GM18517 (cell line): ENCODE measurements around the gene TEX29.

Source experiments
- ATAC-seq: cut with Tn5 transposase; IDR thresholded peaks from one replicate; pipeline ENCODE4 v1.9.1; 2021; ENCODE audit warnings: mild to moderate bottlenecking, moderate library complexity; ENCODE audit not compliant: unreplicated experiment

The TEX29 gene

GRCh38 chr13:111339366-111340143, 19.1 kb downstream of the TEX29 start:
- no peak for ATAC-seq

DNA sequence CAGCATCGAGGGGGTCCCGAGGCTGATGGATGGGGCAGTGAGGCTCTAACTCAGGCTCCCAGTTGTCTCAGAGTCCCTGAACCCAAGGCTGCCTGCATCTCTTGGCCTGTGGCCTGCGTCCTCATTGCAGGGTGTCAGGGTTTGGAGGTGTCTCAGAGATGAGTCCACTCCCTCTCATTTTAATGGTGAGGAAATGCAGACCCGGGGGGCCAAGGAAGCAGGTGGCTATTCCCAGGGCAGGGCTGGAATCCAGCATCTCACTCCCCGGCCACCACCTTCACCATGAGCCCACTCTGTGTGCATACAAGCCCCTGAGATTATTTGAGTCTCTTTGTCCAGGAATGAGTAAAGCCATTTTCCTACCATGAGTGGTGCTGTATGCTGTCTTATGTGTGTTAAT, 21.4 kb downstream of the TEX29 start:
- ATAC-seq = no peak

DNA sequence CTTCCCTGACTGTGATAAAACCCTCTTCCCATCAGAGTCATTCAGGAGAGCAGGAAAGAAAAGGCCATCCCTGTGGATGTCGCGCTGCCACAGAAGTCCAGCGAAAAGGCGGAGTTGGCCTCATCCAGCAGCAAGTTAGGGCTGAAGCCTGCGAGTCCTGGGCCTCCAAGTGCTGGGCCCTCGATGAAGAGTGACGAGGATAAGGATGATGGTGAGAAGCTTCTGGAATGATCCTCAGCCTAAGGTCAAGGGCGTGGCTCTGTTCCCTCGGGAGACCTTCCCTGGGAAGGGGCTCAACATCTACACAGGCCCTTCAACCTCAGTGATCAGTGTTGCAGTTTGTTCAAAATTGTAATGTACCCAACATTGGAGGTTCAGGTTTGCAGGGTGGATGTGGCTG, 22.3 kb downstream of the TEX29 start:
- ATAC-seq = no peak

DNA sequence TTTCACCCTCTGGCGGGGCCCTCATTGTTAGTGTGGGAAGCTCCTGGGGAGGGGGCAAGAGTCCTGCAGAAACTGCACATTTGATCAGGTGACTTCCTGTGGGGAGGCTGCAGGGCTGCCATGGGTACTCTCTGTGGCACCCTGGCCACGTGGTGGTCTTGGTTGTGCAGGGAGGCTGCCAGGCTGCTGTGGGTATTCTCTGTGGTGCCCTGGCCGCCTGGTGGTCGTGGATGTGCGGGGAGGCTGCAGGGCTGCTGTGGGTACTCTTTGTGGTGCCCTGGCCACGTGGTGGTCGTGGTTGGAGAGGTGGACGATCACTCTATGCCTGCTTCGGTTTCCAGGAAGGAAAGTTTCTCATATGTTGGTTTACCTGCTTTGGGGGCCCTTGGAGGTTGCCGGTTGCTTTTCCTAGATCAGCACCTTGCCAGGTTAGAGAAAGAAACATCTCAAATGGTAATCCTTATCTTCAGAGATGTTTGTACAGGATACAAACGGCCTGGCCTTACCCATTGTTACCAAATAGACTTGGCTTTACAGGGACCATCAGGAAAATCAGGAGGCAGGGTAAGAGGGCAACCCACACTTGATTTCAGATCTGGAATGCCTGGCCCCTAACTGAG, 22.9 kb downstream of the TEX29 start:
- no peak for ATAC-seq

DNA sequence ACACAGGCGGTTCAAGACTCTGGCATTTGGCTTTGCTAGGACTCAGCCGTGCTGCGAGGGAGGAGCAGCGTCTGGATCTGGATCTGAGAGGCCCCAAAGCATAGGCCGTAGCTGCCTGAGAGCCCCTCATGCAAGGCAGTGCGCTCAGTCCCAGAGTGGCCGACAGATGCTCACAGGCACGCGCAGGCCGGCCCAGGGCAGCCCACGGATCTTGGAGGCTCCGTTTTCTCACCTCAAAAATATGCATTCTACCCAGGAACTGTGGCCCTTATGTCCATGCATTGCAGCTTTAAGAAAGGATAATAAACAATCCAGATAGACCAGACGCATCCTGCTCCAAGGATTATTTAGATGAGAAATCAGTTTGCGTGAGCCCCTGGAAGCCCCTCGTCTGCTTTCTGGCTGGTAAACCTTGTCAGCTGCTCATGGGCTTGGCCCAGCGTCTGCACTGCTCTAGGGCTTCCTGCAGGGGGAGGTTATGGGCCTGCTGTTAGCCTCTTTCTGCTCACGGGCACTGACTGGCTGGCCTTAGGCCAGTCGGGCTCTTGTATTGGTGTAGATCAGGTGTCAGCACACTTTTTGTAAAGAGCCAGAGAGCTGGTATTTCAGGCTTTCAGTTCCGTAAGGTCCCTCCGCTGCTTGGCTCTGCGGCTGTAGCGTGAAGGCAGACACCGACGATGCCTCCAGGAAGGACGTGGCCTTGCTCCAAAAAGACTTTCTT, 24.2 kb downstream of the TEX29 start:
- no peak for ATAC-seq

GRCh38 chr13:111345682-111346081, 25.2 kb downstream of the TEX29 start:
- ATAC-seq = no peak

- no peak for ATAC-seq
These were observed 25.7 kb downstream of the TEX29 start for GRCh38 chr13:111346101-111346680.

DNA sequence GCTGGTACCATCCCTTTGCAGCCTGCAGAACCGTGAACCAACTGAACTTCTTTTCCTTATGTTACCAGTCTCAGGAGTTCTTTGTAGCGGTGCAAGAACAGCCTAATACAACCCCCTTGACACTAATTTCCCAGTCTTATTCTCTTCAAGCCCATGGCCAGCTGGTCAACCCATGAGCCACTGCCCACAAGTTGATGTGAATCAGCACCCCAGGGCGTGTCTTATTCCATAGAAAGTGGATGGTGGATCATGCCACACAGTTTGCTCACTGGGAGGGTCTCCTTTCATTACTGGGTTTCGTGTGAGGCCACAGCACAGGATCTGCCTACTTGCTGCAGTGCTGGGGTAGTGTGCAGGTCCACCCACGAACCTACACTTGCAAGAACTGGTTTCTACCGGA, 27.0 kb downstream of the TEX29 start:
- ATAC-seq = no peak

GRCh38 chr13:111353508-111353907, 33.1 kb downstream of the TEX29 start:
- no peak for ATAC-seq

DNA sequence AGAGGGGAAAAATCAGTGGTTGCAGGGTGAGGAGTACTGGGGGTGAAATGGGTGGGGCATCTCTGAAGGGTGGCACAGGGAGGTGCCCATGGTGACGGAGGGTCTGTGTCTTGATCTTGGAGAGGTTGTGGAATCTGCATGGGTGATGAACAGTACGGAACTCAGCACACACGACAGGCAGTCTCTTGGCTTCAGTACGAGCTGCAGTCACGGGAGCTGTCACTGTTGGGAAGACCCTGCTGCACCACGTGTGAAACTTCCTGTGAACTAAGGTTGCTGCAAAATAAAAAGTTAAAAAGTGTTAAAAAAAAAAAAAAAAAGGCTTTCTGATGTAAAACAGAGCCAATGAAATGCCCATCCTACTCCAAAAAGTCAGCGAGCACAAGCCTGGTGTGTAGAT, 34.3 kb downstream of the TEX29 start:
- ATAC-seq = no peak

GRCh38 chr13:111356795-111357194, 36.4 kb downstream of the TEX29 start:
- no peak for ATAC-seq

DNA sequence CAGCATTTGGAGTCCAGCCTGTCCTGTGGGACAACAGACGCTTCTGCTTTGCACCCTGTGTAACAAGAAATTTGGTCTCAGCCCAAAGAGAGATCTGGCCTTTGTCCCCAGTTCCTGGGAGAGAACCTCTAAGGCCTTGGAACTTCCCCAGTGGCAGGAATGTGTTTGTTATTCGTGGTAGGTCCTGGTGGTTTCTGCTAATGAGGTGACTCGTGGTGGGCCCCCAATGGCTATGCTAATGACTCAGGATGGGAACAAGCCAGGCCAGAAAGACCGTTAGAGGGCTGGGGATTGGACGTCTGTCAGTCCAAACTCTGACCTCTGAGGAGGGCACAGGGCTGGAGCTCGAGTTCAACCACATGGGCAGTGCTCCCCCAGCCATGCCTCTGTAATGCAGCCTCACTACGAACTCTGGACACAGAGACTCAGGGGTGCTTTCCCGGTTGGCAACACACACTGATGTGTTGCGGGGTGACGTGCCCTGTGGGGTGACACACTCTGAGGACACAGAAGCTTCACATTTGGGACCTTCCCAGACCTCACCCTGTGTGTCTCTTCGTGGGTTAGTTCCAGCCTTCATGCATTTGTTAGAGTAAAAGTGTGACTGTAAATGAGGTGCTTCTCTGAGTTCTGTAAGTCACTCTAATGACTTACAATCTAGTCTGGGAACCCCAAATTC, 38.9 kb downstream of the TEX29 start:
- no peak for ATAC-seq

GRCh38 chr13:111359930-111360329, 39.5 kb downstream of the TEX29 start:
- ATAC-seq = no peak

GRCh38 chr13:111360452-111360851, 40.0 kb downstream of the TEX29 start:
- ATAC-seq = no peak

DNA sequence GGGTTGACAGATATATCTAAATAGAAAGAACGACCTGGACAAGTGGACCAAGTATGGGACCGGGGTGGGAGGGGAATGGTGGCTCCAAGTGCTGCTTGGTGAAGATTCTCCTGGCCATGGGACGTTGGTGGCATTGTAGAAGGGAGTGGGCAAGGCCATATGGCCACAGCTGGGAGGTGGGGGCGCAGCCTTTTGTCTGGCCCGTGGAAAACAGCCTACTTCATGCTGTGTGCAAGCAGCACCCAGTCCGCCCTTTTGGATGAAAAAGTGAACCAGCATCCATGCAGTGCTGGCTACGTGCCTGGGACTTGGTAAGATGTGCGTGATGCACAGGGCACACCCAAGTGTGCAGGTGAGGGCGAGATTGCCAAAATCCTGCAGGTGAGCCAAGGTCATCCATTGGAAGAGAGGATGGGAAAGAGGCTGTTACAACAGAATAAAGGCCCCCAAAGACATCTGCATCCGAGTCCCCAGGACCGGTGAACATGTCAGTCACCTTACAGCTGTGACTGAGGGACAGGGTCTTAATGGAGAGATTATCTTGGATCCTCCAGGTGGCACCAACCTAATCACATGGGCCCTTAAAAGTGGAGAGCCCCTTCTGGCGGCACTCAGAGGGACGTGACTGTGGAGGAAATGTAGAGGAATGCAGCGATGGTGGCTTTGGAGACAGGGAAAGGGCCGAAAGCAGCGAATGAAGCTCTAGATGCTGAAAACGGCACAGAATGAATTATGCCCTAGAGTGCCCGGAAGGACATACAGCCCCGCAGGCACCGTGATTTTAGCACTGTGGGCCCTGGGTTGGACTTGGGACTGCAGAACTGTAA, 40.8 kb downstream of the TEX29 start:
- no peak for ATAC-seq

DNA sequence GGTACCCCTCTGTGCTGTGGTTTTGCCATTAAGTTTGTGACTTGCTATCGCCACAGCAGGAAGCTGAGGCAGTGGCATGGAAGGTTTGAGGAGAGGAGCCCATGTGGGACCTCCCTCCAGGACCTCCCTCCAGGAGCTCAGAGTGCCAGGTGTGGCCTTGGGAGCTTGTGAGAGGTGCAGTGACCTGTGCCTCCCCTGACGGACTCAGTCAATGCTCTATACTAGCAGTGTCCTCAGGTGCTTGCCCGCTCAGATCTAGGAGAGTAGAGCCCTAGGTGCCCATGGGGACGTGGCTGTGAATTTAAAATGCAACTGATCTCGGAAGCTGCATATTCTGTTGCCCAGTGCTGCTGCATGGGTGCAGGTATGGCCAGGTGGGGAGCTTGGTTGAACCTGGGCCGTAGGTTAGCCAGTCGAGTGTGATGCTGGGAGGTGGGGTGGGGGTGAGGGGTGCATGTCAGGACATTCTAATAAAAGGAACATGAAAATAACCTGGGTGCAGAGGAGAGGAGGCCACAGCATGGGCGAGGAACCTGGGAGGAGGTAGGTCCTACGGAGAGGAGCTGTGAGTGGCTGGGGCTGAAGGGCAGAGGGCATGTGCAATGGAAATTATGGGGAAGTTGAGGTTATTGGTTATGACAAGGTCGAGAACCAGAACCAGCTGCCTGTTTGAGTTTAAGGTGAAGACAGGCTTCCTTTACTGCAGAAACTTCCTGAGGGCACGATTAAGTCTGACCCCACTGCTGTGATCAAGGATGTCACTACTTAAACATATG, 41.6 kb downstream of the TEX29 start:
- ATAC-seq = no peak

GRCh38 chr13:111363121-111363520, 42.7 kb downstream of the TEX29 start:
- ATAC-seq = no peak

- no peak for ATAC-seq
These were observed 43.1 kb downstream of the TEX29 start for GRCh38 chr13:111363591-111363990.
